ENCODE data around the gene NTN4. TPM values are rescaled to one million over a fixed set of nuclear protein-coding genes. Genes with fewer than 3 reads are reported as not detected.
"Not testable (repeated sequence)": the region's sequence is repeated elsewhere in the genome, so short reads cannot be mapped to it uniquely, and the experiment has no call there.

NTN4 gene
- total RNA-seq, 1 experiment from 2014 or later = 86.7 TPM

DNA sequence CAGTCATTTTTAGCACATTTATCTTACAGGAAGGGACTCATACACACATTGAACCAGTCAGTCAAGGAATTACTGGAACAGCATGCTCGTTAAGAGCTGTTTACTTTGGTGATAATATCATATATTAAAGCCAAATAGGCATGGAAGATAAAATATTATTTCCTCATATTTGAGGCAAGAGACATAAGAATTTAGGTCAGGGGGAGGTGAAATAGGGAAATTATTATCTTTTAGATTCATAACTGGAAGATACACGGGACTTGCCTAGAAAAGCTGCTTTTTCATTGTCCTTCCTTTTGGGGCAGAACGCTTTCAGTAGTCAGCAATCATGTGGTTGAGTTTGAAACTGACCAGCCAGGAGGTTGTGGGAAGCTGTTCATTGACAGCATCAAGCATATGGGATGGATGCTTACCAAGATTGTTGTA, 72.5 kb downstream of the NTN4 start:
- no peak for DNase-seq (ENCODE audit: extremely low read depth, low read depth)

GRCh38 chr12:95717316-95717928, 73.1 kb downstream of the NTN4 start:
- no peak for DNase-seq (ENCODE audit: extremely low read depth, low read depth)

GRCh38 chr12:95715177-95715576, 75.4 kb downstream of the NTN4 start:
- no peak for DNase-seq (ENCODE audit: extremely low read depth, low read depth)

DNA sequence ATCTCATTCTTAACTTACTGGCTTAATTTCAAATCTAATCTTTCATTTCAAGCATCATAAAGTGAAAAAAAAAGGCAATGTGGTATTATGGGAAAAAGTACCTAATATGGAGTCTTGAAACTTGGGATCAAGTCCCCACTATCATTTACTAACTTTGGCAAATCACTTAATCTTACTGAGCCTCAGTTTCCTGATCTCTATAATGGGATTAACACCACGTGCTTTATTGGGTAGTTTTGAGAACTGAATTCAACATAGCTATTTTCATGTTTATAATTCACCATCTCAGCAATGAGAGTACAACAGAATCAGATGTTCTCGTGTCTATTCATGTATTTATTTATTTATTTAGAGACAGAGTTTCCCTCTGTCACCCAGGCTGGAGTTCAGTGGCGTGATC, 78.3 kb downstream of the NTN4 start:
- DNase-seq (ENCODE audit: extremely low read depth, low read depth) = no peak

DNA sequence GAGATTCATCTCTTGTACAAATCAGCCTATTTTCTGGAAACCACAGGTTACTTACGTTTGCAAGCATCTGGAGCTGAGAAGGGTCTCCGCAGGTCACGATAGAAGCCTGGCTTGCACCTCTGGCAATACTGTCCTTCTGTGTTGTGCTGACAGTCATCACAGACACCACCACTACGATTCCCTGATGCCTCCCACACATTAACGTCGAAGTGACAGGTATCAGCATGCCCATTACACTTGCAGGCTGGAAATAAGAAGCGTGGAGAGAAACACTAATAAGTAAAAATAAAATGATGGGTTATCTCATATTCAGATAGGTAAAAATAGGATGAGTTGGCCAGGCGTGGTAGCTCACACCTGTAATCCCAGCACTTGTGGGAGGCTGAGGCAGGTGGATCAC, 80.2 kb downstream of the NTN4 start:
- DNase-seq (ENCODE audit: extremely low read depth, low read depth) = no peak

DNA sequence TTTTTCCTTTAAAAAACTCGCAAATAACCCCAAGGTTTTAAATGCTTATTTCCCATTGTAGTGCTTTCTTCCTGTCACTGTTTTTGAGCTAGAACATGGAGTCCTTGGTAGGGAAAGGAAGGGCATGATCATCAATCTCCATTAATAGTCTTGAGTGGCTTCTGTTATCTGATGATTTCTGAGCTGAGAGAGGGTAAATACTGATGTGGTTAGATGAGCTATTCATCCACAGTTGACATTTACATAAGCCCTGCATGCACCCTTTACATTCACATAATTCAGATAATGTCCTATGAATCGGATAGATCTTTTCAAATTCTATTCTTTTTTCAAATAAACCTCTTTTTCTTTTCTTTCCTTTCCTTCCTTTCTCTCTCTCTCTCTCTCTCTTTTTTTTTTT, 81.4 kb downstream of the NTN4 start:
- no peak for DNase-seq (ENCODE audit: extremely low read depth, low read depth)

GRCh38 chr12:95705143-95705542, 85.4 kb downstream of the NTN4 start:
- no peak for DNase-seq (ENCODE audit: extremely low read depth, low read depth)

- no peak for DNase-seq (ENCODE audit: extremely low read depth, low read depth)
Observed at GRCh38 chr12:95703986-95704385, 86.6 kb downstream of the NTN4 start.

- DNase-seq (ENCODE audit: extremely low read depth, low read depth) = no peak
Observed at GRCh38 chr12:95701722-95702418, 88.7 kb downstream of the NTN4 start.

DNA sequence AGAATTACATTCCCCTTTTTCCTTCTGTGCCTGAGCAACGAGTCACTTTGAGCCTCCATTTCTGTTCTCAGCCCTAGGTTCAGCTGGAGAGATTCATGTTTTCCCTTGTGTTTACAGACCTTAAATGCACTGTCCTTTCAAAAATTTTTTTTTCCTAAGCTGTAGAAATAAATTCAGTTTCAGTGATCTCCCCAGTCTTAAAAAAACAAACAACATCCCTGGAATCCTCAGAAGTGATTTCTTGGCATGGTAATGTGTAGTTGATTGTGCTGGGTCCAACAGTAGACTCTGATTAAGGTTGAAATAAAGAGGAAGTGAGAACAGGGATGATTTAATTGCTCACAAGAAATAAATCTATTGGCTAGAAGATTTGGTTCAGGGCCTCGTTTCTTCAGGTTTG, 89.3 kb downstream of the NTN4 start:
- DNase-seq (ENCODE audit: extremely low read depth, low read depth) = no peak

DNA sequence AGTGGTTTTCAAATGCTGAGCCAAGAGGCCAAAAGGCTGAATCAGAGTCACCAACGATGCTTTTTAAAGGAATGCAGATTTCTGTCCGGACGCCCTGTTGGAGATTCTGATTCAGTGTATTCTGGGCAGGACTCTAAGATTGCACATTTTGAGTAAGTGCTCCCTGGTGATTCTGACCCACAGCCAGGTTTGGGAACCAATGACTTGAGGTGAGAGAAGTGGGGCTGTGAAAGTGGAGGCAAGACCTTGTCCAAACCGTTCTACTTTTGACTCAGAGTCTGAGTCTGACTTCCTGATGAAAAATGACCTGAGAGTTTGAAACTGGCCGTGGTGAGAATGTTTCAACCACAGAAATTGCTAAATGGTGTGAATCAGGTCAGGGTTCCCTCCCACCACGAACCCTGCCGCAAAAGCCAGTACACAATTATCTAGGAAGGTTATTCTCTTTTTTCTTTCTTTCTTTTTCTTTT, 90.2 kb downstream of the NTN4 start:
- no peak for DNase-seq (ENCODE audit: extremely low read depth, low read depth)

GRCh38 chr12:95699579-95699978, 91.0 kb downstream of the NTN4 start:
- DNase-seq (ENCODE audit: extremely low read depth, low read depth) = no peak

- no peak for DNase-seq (ENCODE audit: extremely low read depth, low read depth)
Observed at GRCh38 chr12:95694136-95694535, 96.4 kb downstream of the NTN4 start.

GRCh38 chr12:95693689-95694088, 96.9 kb downstream of the NTN4 start:
- DNase-seq (ENCODE audit: extremely low read depth, low read depth) = no peak

GRCh38 chr12:95690861-95691635, 99.5 kb downstream of the NTN4 start:
- DNase-seq (ENCODE audit: extremely low read depth, low read depth) = no peak

- no peak for DNase-seq (ENCODE audit: extremely low read depth, low read depth)
Observed at GRCh38 chr12:95687937-95688336, 102.6 kb downstream of the NTN4 start.

DNA sequence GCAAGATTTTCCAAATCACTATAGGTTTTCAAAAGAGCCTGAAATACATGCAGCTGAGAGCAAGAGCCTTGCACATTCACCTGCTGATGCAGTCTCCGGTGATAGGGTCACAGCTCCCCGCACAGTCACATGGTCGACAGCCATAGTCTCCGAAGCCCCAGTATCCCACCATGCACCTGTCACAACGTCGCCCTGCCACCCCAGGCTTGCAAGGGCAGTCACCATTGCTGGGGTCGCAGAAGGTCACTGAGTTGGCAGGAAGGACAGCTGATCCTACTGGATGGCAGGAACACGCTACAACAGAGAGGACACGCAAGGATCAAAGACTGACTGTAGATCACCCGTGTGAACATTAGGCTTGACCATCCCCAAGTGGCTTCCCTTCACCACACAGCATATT, 107.1 kb downstream of the NTN4 start:
- DNase-seq (ENCODE audit: extremely low read depth, low read depth) = no peak

- no peak for DNase-seq (ENCODE audit: extremely low read depth, low read depth)
Observed at GRCh38 chr12:95681210-95681765, 109.3 kb downstream of the NTN4 start.

GRCh38 chr12:95678684-95679083, 111.9 kb downstream of the NTN4 start:
- no peak for DNase-seq (ENCODE audit: extremely low read depth, low read depth)

DNA sequence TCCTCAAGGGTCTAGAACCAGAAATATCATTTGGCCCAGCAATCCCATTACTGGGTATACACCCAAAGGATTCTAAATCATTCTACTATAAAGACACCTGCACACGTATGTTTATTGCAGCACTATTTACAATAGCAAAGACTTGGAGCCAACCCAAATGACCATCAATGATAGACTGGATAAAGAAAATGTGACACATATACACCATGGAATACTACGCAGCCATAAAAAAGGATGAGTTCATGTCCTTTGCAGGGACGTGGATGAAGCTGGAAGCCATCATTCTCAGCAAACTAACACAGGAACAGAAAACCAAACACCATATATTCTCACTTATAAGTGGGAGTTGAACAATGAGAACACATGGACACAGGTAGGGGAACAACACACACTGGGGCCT, 112.8 kb downstream of the NTN4 start:
- not testable (repeated sequence) for DNase-seq (ENCODE audit: extremely low read depth, low read depth)

GRCh38 chr12:95674631-95675030, 115.9 kb downstream of the NTN4 start:
- no peak for DNase-seq (ENCODE audit: extremely low read depth, low read depth)

All from NCI-H460 (cell line).